Kidney (tissue), 14 donors: ENCODE measurements around the gene RASAL2. TPM values are rescaled to one million over a fixed set of nuclear protein-coding genes. Genes with fewer than 3 reads are reported as not detected.
"Not testable (repeated sequence)": the region's sequence is repeated elsewhere in the genome, so short reads cannot be mapped to it uniquely, and the experiment has no call there.

Experiments used
- DNase-seq, 5 donors: peaks; one replicate each; pipeline ENCODE4 v3.0.0-alpha.2; 2013 to 2020
- FAIRE-seq: peaks from 2 replicates; lab custom pipeline; 2012; peaks lifted over from hg19 to GRCh38; lab: Jason Lieb, UNC
- H3K27ac ChIP-seq, 2 donors: one replicate each; pipeline ENCODE4 v1.7.0; 2013; ENCODE audit warnings: low read depth in 2 of 2, low read length in 2 of 2, inconsistent platforms in 1 of 2
- H3K27me3 ChIP-seq: one replicate; pipeline ENCODE4 v1.7.1; 2013; ENCODE audit warnings: low read length, inconsistent platforms; ENCODE audit not compliant: control insufficient read depth, insufficient read depth
- H3K36me3 ChIP-seq, 3 donors: one replicate each; pipeline versions ENCODE4 v1.7.0 to v1.7.1; 2013; ENCODE audit warnings: low read length in 3 of 3, control low read depth in 1 of 3, inconsistent platforms in 1 of 3; ENCODE audit not compliant: insufficient read depth in 3 of 3, control insufficient read depth in 2 of 3
- H3K4me1 ChIP-seq, 3 donors: one replicate each; pipeline versions ENCODE4 v1.7.0 to v1.7.1; 2013; ENCODE audit warnings: low read length in 3 of 3, inconsistent platforms in 1 of 3, low read depth in 1 of 3; ENCODE audit not compliant: control insufficient read depth in 2 of 3, insufficient read depth in 2 of 3
- H3K4me3 ChIP-seq, 3 donors: one replicate each; pipeline versions ENCODE4 v1.7.0 to v1.8.1; 2013; ENCODE audit warnings: low read length in 3 of 3, control low read depth in 1 of 3, inconsistent platforms in 1 of 3
- H3K9ac ChIP-seq, 3 donors: one replicate each; pipeline versions ENCODE4 v1.7.0 to v1.7.1; 2013; ENCODE audit warnings: low read length in 3 of 3, control low read depth in 1 of 3, inconsistent platforms in 1 of 3
- H3K9me3 ChIP-seq, 3 donors: one replicate each; pipeline versions ENCODE4 v1.7.0 to v1.7.1; 2013; ENCODE audit warnings: low read length in 3 of 3, control low read depth in 1 of 3, inconsistent platforms in 1 of 3; ENCODE audit not compliant: control insufficient read depth in 2 of 3, insufficient read depth in 1 of 3
- intact Hi-C: fragments of 100-400 bp; cut with DNase I; formaldehyde crosslinking; loops from one replicate; pipeline ENCODE4 v1.11.1; 2022
- polyA plus RNA-seq: library from polyadenylated mRNA; stranded (reverse); fragments of 350-450 nt; fragmentation: Illumina TruSeq; extraction: RNeasy Lipid Tissue Mini Kit (QIAGEN cat#74804); gene quantifications from one replicate; pipeline ENCODE4 v1.2.3, GENCODE V29; 2014; ENCODE audit warnings: low read depth, low replicate concordance; ENCODE audit not compliant: insufficient read depth
- total RNA-seq: library from RNA; stranded (reverse); fragmentation: NEBNext Ultra II Directional; extraction: Animal tissue kit (Norgen Biotek cat#: 25700); gene quantifications from one replicate; pipeline ENCODE4 v1.2.1, GENCODE V29; 2021
- TF ChIP-seq, protein P1 (sequence below): IDR thresholded peaks from 3 replicates; pipeline ENCODE4 v1.5.1; 2012; ENCODE audit warnings: mild to moderate bottlenecking, moderate library complexity, borderline replicate concordance; ENCODE audit not compliant: insufficient read depth; ENCODE audit errors: extremely low read depth
- donor health status: control.
- donor health status: control.
- donor health status: control.
- donor health status: control.
- donor health status: control.
- donor health status: DM: yes; HTN: yes; CAD: no.
- donor health status: Normal renal cell carcinoma (clear cell type).

RASAL2 gene
- total and polyA plus RNA-seq, 2 donors from 2014 or later = 2.2 to 26.5 TPM

DNA sequence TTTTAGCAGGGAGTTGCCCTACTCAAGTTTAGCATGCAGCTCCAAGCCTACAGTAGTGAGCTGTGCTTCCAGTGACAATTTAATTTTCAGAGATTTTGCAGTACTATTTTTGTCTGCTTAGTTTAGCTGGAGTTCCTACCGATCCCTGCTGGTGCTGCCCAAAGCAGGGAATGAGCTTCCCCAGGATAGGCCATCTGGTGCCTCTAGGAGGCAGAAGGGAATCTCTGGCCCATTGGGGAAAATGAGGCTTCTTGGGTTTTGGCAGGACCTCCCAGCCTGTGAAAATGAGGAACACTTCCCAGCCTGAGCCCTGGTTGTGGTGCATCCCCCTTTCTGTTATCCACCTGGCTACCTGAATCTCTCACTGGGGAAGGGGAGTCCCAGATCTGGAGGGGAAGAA is 149.2 kb downstream of the RASAL2 start:
- Histone ChIP-seq H3K36me3 (no peaks in the 10 kb centered on the region), H3K9me3 (peaks cover 0 to 2% (median 0%) of the 10 kb centered on the region in 3 donors), H3K4me1 (no peaks in the 10 kb centered on the region), H3K4me3 (no peak overlapping the region), H3K27me3 (no peaks in the 10 kb centered on the region), H3K9ac (no peak overlapping the region), H3K27ac (no peak overlapping the region)
- TF ChIP-seq, protein P1, sequence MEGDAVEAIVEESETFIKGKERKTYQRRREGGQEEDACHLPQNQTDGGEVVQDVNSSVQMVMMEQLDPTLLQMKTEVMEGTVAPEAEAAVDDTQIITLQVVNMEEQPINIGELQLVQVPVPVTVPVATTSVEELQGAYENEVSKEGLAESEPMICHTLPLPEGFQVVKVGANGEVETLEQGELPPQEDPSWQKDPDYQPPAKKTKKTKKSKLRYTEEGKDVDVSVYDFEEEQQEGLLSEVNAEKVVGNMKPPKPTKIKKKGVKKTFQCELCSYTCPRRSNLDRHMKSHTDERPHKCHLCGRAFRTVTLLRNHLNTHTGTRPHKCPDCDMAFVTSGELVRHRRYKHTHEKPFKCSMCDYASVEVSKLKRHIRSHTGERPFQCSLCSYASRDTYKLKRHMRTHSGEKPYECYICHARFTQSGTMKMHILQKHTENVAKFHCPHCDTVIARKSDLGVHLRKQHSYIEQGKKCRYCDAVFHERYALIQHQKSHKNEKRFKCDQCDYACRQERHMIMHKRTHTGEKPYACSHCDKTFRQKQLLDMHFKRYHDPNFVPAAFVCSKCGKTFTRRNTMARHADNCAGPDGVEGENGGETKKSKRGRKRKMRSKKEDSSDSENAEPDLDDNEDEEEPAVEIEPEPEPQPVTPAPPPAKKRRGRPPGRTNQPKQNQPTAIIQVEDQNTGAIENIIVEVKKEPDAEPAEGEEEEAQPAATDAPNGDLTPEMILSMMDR = no peak
- no peak for FAIRE-seq
- intact Hi-C loops = no loop called here
- DNase-seq = no peak

DNA sequence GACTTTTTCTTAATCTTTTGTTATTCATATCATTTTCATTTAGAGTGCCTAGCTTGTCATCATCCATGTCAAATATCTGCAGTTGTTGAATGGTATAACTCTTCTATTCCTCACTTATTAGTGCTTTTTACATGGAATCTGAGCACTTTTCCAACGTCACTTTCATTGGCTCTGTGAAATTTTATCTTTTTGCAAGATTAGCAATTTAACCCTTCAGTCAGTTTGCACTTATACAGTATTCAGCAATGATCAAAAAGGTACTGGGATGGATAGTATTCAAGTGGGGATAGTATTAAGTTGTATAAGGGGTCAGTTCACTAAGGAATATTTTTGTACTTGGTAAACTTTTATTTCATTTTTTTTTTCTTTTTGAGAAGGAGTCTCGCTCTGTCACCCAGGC is 150.0 kb downstream of the RASAL2 start:
- H3K36me3 ChIP-seq = no peaks in the 10 kb centered on the region
- H3K4me3 ChIP-seq = no peak overlapping the region
- no peak for DNase-seq
- no peak overlapping the region for H3K27ac ChIP-seq
- no peaks in the 10 kb centered on the region for H3K4me1 ChIP-seq
- intact Hi-C loops = no loop called here
- no peak for FAIRE-seq
- TF ChIP-seq, protein P1 = no peak
- no peak overlapping the region for H3K9ac ChIP-seq
- H3K27me3 ChIP-seq = no peaks in the 10 kb centered on the region
- peaks cover 0 to 10% (median 0%) of the 10 kb centered on the region in 3 donors for H3K9me3 ChIP-seq

DNA sequence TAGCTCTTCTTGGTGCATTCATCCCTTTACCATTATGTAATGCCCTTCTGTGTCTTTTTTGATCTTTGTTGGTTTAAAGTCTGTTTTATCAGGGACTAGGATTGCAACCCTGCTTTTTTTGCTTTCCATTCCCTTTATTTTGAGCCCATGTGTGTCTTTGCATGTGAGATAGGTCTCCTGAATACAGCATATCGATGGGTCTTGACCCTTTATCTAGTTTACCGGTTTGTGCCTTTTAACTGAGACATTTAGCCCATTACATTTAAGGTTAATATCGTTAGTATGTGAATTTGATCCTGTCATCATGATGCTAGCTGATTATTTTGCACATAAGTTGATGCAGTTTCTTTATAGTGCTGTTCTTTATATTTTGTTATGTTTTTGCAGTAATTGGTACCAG is 154.4 kb downstream of the RASAL2 start:
- H3K4me1 ChIP-seq, DNase-seq, H3K27me3 ChIP-seq, H3K27ac ChIP-seq, FAIRE-seq, intact Hi-C loops, H3K9ac ChIP-seq, H3K36me3 ChIP-seq, H3K4me3 ChIP-seq: not testable (repeated sequence)
- peaks cover 0 to 12% (median 0%) of the 10 kb centered on the region in 3 donors for H3K9me3 ChIP-seq

DNA sequence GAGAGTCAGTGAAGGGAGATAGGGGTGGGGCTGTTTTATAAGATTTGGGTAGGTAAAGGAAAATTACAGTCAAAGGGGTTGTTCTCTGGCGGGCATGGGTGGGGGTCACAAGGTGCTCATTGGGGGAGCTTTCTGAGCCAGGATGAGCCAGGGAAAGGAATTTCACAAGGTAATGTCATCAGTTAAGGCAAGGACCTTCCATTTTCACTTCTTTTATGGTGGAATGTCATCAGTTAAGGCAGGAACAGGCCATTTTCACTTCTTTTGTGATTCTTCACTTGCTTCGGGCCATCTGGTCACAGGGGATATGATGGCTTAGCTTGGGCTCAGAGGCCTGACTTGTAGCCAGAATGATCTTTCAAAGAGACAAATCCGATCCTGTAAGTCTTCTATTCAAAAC is 159.7 kb downstream of the RASAL2 start:
- H3K4me3 ChIP-seq, H3K9me3 ChIP-seq, intact Hi-C loops, H3K9ac ChIP-seq, DNase-seq, FAIRE-seq, H3K4me1 ChIP-seq, H3K27me3 ChIP-seq, H3K27ac ChIP-seq, H3K36me3 ChIP-seq: not testable (repeated sequence)

DNA sequence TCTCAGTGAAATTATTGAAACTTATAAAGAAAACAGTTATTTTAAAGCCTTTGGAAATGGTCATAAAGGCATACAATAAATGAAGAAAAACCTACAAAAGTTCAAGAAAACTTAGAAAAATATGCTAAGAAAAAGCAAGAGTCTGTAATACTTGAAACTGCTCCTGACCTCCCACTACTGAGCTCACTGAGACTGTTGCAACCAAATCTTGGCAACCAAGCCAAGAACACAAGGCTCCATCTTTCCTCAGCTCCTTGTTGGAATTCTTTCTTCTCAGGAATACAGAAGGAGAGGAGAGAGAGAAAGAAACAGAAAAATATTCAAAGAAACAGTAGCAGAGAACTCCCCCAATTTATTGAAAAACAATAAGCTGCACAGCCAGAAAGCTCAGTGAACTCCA is 160.5 kb downstream of the RASAL2 start:
- no peak for DNase-seq
- intact Hi-C loops = no loop called here
- Histone ChIP-seq H3K27me3 (no peaks in the 10 kb centered on the region), H3K27ac (no peak overlapping the region), H3K4me1 (no peaks in the 10 kb centered on the region), H3K9ac (no peak overlapping the region), H3K9me3 (no peaks in the 10 kb centered on the region), H3K36me3 (no peaks in the 10 kb centered on the region), H3K4me3 (no peak overlapping the region)
- TF ChIP-seq, protein P1 = no peak
- FAIRE-seq = no peak
